NCI-H128 (cell line): Measurements from ENCODE around the gene TMA7.
"Not testable (repeated sequence)": the region's sequence is repeated elsewhere in the genome, so short reads cannot be mapped to it uniquely, and the experiment has no call there.

ENCODE experiments used
- DNase-seq: peaks from one replicate; lab custom pipeline; 2025; ENCODE audit not compliant: unreplicated experiment; lab: John Stamatoyannopoulos, UW

Gene TMA7

GRCh38 chr3:48466386-48467109 lies 26.5 kb downstream of the TMA7 start:
- no peak for DNase-seq

GRCh38 chr3:48467110-48467454 lies 27.0 kb downstream of the TMA7 start:
- no peak for DNase-seq

GRCh38 chr3:48467473-48468267 lies 27.6 kb downstream of the TMA7 start:
- DNase-seq = no peak

- no peak for DNase-seq
Measured at GRCh38 chr3:48468329-48468731, 28.3 kb downstream of the TMA7 start.

GRCh38 chr3:48469046-48469915 lies 29.2 kb downstream of the TMA7 start:
- DNase-seq = no peak

GRCh38 chr3:48470286-48470685 lies 30.2 kb downstream of the TMA7 start:
- DNase-seq = no peak

- no peak for DNase-seq
Measured at GRCh38 chr3:48472673-48472922, 32.5 kb downstream of the TMA7 start.

GRCh38 chr3:48472923-48473616 lies 33.0 kb downstream of the TMA7 start:
- DNase-seq = peak; percentile 27

- DNase-seq = no peak
Measured at GRCh38 chr3:48473617-48473952, 33.5 kb downstream of the TMA7 start.

- not testable (repeated sequence) for DNase-seq
Measured at GRCh38 chr3:48474031-48474430, 34.0 kb downstream of the TMA7 start.

- no peak for DNase-seq
Measured at GRCh38 chr3:48474619-48475018, 34.6 kb downstream of the TMA7 start.

GRCh38 chr3:48475188-48475587 lies 35.1 kb downstream of the TMA7 start:
- no peak for DNase-seq

GRCh38 chr3:48476426-48477053 lies 36.5 kb downstream of the TMA7 start:
- DNase-seq = no peak

- DNase-seq = no peak
Measured at GRCh38 chr3:48477959-48478520, 38.0 kb downstream of the TMA7 start.

GRCh38 chr3:48478626-48479555 lies 38.8 kb downstream of the TMA7 start:
- DNase-seq = no peak

- not testable (repeated sequence) for DNase-seq
Measured at GRCh38 chr3:48480891-48481290, 40.8 kb downstream of the TMA7 start.

GRCh38 chr3:48482822-48483221 lies 42.8 kb downstream of the TMA7 start:
- DNase-seq = not testable (repeated sequence)

- no peak for DNase-seq
Measured at GRCh38 chr3:48486952-48487351, 46.9 kb downstream of the TMA7 start.

GRCh38 chr3:48492461-48493202 lies 52.6 kb downstream of the TMA7 start:
- DNase-seq = no peak
